RWPE2 (cell line): ENCODE data around the gene STIM1.

Source experiments
- ATAC-seq: fragments of 200-7000 bp; cut with Tn5 transposase; 3 replicates; pipeline ENCODE4 v1.9.1; 2021; ENCODE audit warnings: low read depth
- DNase-seq: peaks from one replicate; pipeline ENCODE4 v3.0.0-alpha.2; 2020; ENCODE audit warnings: low spot score
- H3K27ac ChIP-seq: fragments of 450-650 bp; 2 replicates; pipeline ENCODE4 v1.5.1; 2017; ENCODE audit warnings: mild to moderate bottlenecking; ENCODE audit not compliant: poor library complexity, severe bottlenecking
- H3K27me3 ChIP-seq: fragments of 250-450 bp; sonication (Bioruptor Pico); 2 replicates; pipeline ENCODE4 v1.5.1; 2021; ENCODE audit warnings: mild to moderate bottlenecking, moderate library complexity; ENCODE audit not compliant: insufficient read depth, poor library complexity, severe bottlenecking
- H3K36me3 ChIP-seq: fragments of 250-450 bp; sonication (Bioruptor Pico); 2 replicates; pipeline ENCODE4 v1.5.1; 2020; ENCODE audit warnings: low read depth, mild to moderate bottlenecking, moderate library complexity
- H3K4me1 ChIP-seq: fragments of 250-450 bp; sonication (Bioruptor Pico); 2 replicates; pipeline ENCODE4 v1.5.1; 2021; ENCODE audit warnings: mild to moderate bottlenecking, moderate library complexity; ENCODE audit not compliant: insufficient read depth, poor library complexity, severe bottlenecking
- H3K4me3 ChIP-seq: fragments of 250-450 bp; sonication (Bioruptor Pico); 2 replicates; pipeline ENCODE4 v1.5.1; 2021; ENCODE audit warnings: mild to moderate bottlenecking, moderate library complexity; ENCODE audit not compliant: severe bottlenecking
- H3K9me3 ChIP-seq: fragments of 250-450 bp; sonication (Bioruptor Pico); 2 replicates; pipeline ENCODE4 v1.5.1; 2021; ENCODE audit warnings: mild to moderate bottlenecking, moderate library complexity; ENCODE audit not compliant: severe bottlenecking
- TF ChIP-seq, protein P1 (sequence below): fragments of 450-650 bp; IDR thresholded peaks from one replicate; pipeline ENCODE4 v1.5.1; 2017; ENCODE audit warnings: mild to moderate bottlenecking, moderate library complexity; ENCODE audit not compliant: poor library complexity, severe bottlenecking

The STIM1 gene

GRCh38 chr11:4040461-4040860 lies 185.0 kb downstream of the STIM1 start:
- no peaks in the 10 kb centered on the region for H3K27me3 ChIP-seq
- DNase-seq (no peak), ATAC-seq (no peak)
- no peak overlapping the region for H3K4me3 ChIP-seq
- H3K36me3 ChIP-seq: no peaks in the 10 kb centered on the region
- peaks cover 16% of the 10 kb centered on the region for H3K4me1 ChIP-seq
- no peak overlapping the region for H3K27ac ChIP-seq
- TF ChIP-seq, protein P1, sequence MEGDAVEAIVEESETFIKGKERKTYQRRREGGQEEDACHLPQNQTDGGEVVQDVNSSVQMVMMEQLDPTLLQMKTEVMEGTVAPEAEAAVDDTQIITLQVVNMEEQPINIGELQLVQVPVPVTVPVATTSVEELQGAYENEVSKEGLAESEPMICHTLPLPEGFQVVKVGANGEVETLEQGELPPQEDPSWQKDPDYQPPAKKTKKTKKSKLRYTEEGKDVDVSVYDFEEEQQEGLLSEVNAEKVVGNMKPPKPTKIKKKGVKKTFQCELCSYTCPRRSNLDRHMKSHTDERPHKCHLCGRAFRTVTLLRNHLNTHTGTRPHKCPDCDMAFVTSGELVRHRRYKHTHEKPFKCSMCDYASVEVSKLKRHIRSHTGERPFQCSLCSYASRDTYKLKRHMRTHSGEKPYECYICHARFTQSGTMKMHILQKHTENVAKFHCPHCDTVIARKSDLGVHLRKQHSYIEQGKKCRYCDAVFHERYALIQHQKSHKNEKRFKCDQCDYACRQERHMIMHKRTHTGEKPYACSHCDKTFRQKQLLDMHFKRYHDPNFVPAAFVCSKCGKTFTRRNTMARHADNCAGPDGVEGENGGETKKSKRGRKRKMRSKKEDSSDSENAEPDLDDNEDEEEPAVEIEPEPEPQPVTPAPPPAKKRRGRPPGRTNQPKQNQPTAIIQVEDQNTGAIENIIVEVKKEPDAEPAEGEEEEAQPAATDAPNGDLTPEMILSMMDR: no peak
- peaks cover 3% of the 10 kb centered on the region for H3K9me3 ChIP-seq

- H3K4me3 ChIP-seq: no peak overlapping the region
- H3K9me3 ChIP-seq: peaks cover 3% of the 10 kb centered on the region
- no peak overlapping the region for H3K27ac ChIP-seq
- DNase-seq (no peak), ATAC-seq (no peak)
- no peaks in the 10 kb centered on the region for H3K36me3 ChIP-seq
- peaks cover 16% of the 10 kb centered on the region for H3K4me1 ChIP-seq
- TF ChIP-seq, protein P1: no peak
- no peaks in the 10 kb centered on the region for H3K27me3 ChIP-seq
Measured at GRCh38 chr11:4041731-4042391, 186.4 kb downstream of the STIM1 start.

DNA sequence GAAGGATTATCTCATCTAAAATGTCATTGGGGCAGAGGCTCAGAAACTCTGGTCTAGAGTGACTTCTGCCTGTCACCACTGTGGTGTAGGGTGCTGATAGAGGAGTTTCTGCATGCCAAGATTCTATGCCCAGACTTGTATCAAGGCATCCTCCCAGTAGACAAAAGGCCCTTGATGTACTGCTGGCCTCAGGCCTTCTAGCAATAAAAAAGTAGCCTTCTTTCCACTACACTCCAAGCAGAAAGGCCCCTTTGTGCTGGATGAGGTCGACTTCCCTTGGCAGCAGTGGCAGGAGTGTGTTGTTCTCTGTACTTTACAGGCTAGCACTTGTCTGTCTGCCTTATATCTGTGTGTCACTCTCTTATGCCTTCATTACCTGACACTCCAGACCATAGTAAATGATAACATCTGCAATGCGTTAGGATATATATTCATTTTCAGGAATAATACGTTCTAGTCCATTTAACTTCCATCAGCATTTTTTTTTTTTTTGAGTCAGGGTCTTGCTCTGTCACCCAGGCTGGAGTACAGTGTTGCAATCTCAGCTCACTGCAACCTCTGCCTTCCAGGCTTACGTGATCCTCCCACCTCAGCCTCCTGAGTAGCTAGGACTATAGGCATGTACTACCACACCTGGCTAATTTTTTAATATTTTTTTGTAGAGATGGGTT lies 189.6 kb downstream of the STIM1 start:
- Histone ChIP-seq H3K4me1 (peaks cover 16% of the 10 kb centered on the region), H3K36me3 (no peaks in the 10 kb centered on the region), H3K27me3 (no peaks in the 10 kb centered on the region), H3K4me3 (no peak overlapping the region), H3K27ac (peak overlapping the region; percentile 7), H3K9me3 (no peaks in the 10 kb centered on the region)
- no peak for DNase-seq
- ATAC-seq: peak; percentile 86
- TF ChIP-seq, protein P1: no peak

DNA sequence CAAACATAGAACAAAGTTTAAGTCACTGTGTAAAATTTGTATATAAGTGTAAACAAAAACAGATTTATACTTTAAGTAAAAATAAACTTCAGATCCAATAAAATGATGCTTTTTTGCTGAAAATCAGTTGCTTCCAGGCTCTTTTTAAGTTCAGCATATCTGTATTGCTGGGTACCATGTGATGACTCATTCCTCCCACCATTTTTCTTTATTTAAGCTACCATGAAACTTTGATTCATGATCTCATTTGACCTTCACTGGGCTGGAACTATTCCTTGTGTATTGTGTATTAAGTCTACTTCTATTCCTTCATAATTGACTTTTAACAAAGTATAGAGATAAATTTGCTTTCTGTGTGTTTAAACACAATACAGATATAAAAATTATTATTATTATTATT lies 192.9 kb downstream of the STIM1 start:
- Histone ChIP-seq H3K4me3 (no peak overlapping the region), H3K27me3 (no peaks in the 10 kb centered on the region), H3K36me3 (no peaks in the 10 kb centered on the region), H3K9me3 (no peaks in the 10 kb centered on the region), H3K4me1 (peaks cover 16% of the 10 kb centered on the region), H3K27ac (no peak overlapping the region)
- TF ChIP-seq, protein P1: no peak
- ATAC-seq (no peak), DNase-seq (no peak)

DNA sequence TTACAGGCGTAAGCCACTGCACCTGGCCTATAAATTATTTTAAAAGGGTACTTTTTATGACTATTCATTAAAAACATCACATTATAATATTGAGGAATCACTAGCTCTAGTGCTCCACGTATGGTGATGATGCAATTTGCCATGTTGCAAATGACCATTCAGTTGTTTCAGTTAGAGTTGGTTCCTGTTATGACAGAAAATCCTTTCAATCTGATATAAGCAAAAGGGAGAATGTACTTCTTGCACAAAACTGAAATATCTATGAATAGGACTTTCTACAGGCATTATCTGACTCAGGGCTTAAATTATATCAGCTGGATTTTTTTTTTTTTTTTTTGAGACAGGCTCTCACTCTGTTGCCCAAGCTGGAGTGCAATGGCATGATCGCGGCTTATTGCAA lies 193.5 kb downstream of the STIM1 start:
- Histone ChIP-seq H3K4me3 (no peak overlapping the region), H3K4me1 (peaks cover 14% of the 10 kb centered on the region), H3K27ac (no peak overlapping the region), H3K36me3 (no peaks in the 10 kb centered on the region), H3K9me3 (no peaks in the 10 kb centered on the region), H3K27me3 (no peaks in the 10 kb centered on the region)
- no peak for DNase-seq
- TF ChIP-seq, protein P1: no peak
- no peak for ATAC-seq
